Measurements from ENCODE around the gene TACC2. TPM values are rescaled to one million over a fixed set of nuclear protein-coding genes. Genes with fewer than 3 reads are reported as not detected.

TACC2 gene
- total RNA-seq, 1 donor from 2014 or later = 10.7 TPM

DNA sequence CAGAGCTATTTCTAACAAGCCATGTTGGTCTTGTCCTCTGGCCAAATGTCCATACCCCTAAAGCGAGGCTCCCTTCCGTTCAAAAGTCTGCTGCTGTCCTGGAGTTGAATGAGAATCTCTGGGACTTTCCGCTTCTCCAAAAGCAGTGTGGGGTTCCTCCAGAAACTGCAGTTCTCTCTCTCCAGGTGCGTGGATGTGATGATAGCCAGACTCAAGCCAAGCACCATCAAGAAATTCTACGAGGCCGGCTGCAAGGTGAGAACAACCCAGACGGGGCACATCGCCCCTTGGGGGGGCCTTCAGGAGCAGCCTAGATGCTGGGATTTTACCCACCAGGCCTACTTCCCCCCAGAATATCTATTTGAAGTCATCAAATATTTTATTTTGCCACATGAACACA, 308.6 kb downstream of the TACC2 start:
- Mint-ChIP-seq H3K27ac (no peak overlapping the region), H3K9me3 (no peaks in the 10 kb centered on the region), H3K36me3 (no peaks in the 10 kb centered on the region), H3K4me3 (no peak overlapping the region), H3K4me1 (peaks cover 3% of the 10 kb centered on the region), H3K27me3 (ENCODE audit: insufficient read depth, low read depth) (peaks cover 4% of the 10 kb centered on the region)
- no peaks in the 10 kb centered on the region for H3K27me3 ChIP-seq
- no peak overlapping the region for H3K27ac ChIP-seq
- H4K20me1 ChIP-seq (ENCODE audit: low read depth) = no peaks in the 10 kb centered on the region
- H3K4me3 ChIP-seq = no peak overlapping the region
- no peak overlapping the region for H3K9ac ChIP-seq
- H3K4me2 ChIP-seq = no peak overlapping the region
- H2AFZ ChIP-seq (replicated peaks) = no peak overlapping the region
- H3K79me2 ChIP-seq (ENCODE audit: low read depth) = no peaks in the 10 kb centered on the region
- H3K4me1 ChIP-seq = peaks cover 3% of the 10 kb centered on the region
- H3K9me3 ChIP-seq (ENCODE audit: low read depth) = no peaks in the 10 kb centered on the region
- TF ChIP-seq EZH2 (IDR thresholded peaks at IDR 0.05) = no peak
- TF ChIP-seq EZH2phosphoT487 (IDR thresholded peaks at IDR 0.05) = no peak
- no peak for TF ChIP-seq CTCF (IDR thresholded peaks at IDR 0.05)
- H3K36me3 ChIP-seq = no peaks in the 10 kb centered on the region
- no peak for DNase-seq (ENCODE audit: low spot score)
- H3F3A ChIP-seq (ENCODE audit: low read depth) = no peaks in the 10 kb centered on the region

DNA sequence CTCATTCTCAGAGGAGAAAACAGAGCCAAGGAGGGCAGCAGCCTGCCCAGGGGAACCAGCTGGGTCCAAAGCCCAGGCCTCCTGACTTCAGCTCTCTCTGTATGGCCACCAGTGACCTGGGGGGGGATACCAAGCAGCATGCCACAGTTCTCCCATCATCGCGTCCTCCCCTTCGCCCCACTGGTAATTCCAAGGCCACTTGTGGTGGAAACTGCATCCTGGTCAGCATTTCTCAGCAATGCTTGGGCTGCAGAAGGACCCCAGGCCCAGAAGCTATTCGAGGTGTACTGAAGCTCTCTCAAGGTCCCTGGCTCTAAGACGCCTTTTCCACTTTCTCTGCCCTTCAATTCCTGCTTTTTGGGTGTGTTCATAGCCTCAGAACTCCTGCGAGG, 309.2 kb downstream of the TACC2 start:
- no peaks in the 10 kb centered on the region for H3K27me3 ChIP-seq
- H3K9me3 ChIP-seq (ENCODE audit: low read depth) = no peaks in the 10 kb centered on the region

DNA sequence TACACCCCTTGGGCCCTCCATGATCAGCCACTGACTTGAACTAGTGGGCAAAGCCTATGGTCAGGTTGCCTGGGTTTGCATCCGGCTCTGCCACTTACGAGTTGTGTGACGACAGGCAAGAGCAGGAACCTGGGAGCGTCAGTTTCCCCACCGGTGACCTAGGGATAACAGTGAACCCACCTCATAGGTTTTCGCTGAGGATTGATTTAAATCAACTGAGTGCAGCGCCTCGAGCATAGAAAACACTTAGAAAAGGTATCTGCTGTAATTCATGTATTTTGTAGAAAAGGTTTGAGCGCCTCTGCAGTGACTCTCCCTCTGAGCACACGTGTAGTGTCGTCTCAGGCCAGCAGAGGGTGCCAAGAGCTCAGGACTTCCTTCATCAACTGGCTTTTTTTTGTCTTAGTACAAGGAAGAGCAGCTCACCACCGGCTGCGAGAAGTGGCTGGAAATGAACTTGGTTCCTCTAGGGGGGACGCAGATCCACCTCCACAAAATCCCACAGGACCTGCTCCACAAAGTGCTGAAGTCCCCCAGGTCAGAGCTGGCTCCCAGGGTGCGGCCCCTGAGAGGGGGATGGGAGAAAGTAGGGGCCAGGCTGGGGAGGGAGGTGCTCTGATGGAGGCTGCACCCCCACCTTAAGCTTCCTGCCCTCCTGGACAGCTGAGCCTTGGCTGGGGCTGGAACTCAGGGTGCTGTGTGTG, 309.8 kb downstream of the TACC2 start:
- no peak overlapping the region for H2AFZ ChIP-seq (replicated peaks)
- Mint-ChIP-seq H3K4me3 (no peak overlapping the region), H3K9me3 (no peaks in the 10 kb centered on the region), H3K36me3 (no peaks in the 10 kb centered on the region), H3K4me1 (peaks cover 3% of the 10 kb centered on the region), H3K27ac (no peak overlapping the region), H3K27me3 (ENCODE audit: insufficient read depth, low read depth) (peaks cover 4% of the 10 kb centered on the region)
- DNase-seq (ENCODE audit: low spot score) = peak; percentile 78
- H3K79me2 ChIP-seq (ENCODE audit: low read depth) = no peaks in the 10 kb centered on the region
- no peaks in the 10 kb centered on the region for H3K9me3 ChIP-seq (ENCODE audit: low read depth)
- peaks cover 2% of the 10 kb centered on the region for H3K4me1 ChIP-seq
- H3K4me2 ChIP-seq = no peak overlapping the region
- H3K4me3 ChIP-seq = no peak overlapping the region
- no peak overlapping the region for H3K27ac ChIP-seq
- H3K36me3 ChIP-seq = no peaks in the 10 kb centered on the region
- no peak overlapping the region for H3K9ac ChIP-seq
- H4K20me1 ChIP-seq (ENCODE audit: low read depth) = no peaks in the 10 kb centered on the region
- TF ChIP-seq EZH2 (IDR thresholded peaks at IDR 0.05) (no peak), EZH2phosphoT487 (IDR thresholded peaks at IDR 0.05) (no peak), CTCF (IDR thresholded peaks at IDR 0.05) (peak; percentile 95)
- H3F3A ChIP-seq (ENCODE audit: low read depth) = no peaks in the 10 kb centered on the region
- H3K27me3 ChIP-seq = no peaks in the 10 kb centered on the region

More for the DNA sequence above, 309.2 kb downstream of the TACC2 start:
- peaks cover 3% of the 10 kb centered on the region for H3K4me1 Mint-ChIP-seq
- no peak for DNase-seq (ENCODE audit: low spot score)
- H2AFZ ChIP-seq (replicated peaks) = no peak overlapping the region
- H3K27ac Mint-ChIP-seq = no peak overlapping the region
- no peaks in the 10 kb centered on the region for H3K9me3 Mint-ChIP-seq
- H3K79me2 ChIP-seq (ENCODE audit: low read depth) = no peaks in the 10 kb centered on the region
- no peaks in the 10 kb centered on the region for H4K20me1 ChIP-seq (ENCODE audit: low read depth)
- no peak overlapping the region for H3K4me2 ChIP-seq
- no peak overlapping the region for H3K9ac ChIP-seq
- peaks cover 3% of the 10 kb centered on the region for H3K4me1 ChIP-seq
- no peaks in the 10 kb centered on the region for H3K36me3 Mint-ChIP-seq
- no peak for TF ChIP-seq CTCF (IDR thresholded peaks at IDR 0.05)
- TF ChIP-seq EZH2phosphoT487 (IDR thresholded peaks at IDR 0.05) = no peak
- H3K4me3 ChIP-seq = no peak overlapping the region
- no peak overlapping the region for H3K4me3 Mint-ChIP-seq
- no peaks in the 10 kb centered on the region for H3F3A ChIP-seq (ENCODE audit: low read depth)
- H3K27ac ChIP-seq = no peak overlapping the region
- peaks cover 4% of the 10 kb centered on the region for H3K27me3 Mint-ChIP-seq (ENCODE audit: insufficient read depth, low read depth)
- no peaks in the 10 kb centered on the region for H3K36me3 ChIP-seq
